K562 (cell line): ENCODE data around the gene COL23A1. TPM values are rescaled to one million over a fixed set of nuclear protein-coding genes. Genes with fewer than 3 reads are reported as not detected.

Experiments used
- ATAC-seq: fragments of 200-7000 bp; cut with Tn5 transposase; 3 replicates; pipeline ENCODE4 v1.9.1; 2020; ENCODE audit warnings: moderate library complexity
- BruUV-seq: library from RNA; stranded (reverse); fragments of 400-500 nt; replicated peaks from 2 replicates; lab custom pipeline; 2021; lab: Mats Ljungman, UMichigan
- CTCF ChIA-PET: fragments of 300-600 bp; formaldehyde crosslinking; extraction: SDS; loops from one replicate; lab custom pipeline; 2021; ENCODE audit warnings: low intra/inter-chr PET ratio; lab: Yijun Ruan, JAX
- POLR2A ChIA-PET: fragments of 300-600, 350-650 bp; sonication (Branson Sonifier 250); formaldehyde crosslinking; extraction: SDS; loops from one replicate; lab custom pipeline; 2021; ENCODE audit warnings: antibody characterized with exemption, inconsistent platforms; lab: Yijun Ruan, JAX
- DNase-seq, 4 experiments: peaks; one replicate each; pipeline versions ENCODE4 v3.0.0 to v3.0.0-alpha.2; 2011 to 2018; ENCODE audit warnings: low spot score in 3 of 4, mixed read lengths in 3 of 4; ENCODE audit errors: extremely low read depth in 1 of 4
- FAIRE-seq: peaks from 2 replicates; lab custom pipeline; 2011; peaks lifted over from hg19 to GRCh38; lab: Jason Lieb, UNC
- H2AFZ ChIP-seq: 2 replicates; pipeline ENCODE4 v1.6.0; 2011; ENCODE audit warnings: low read depth, low read length, control low read depth, inconsistent platforms
- H3K27ac ChIP-seq: fragments of 200-600 bp; 3 replicates; pipeline ENCODE4 v1.8.0; 2011; ENCODE audit warnings: low read depth, mild to moderate bottlenecking, control low read depth, inconsistent platforms, low read length, moderate library complexity, mixed read lengths; ENCODE audit errors: extremely low read depth
- H3K27me3 ChIP-seq, 2 experiments: fragments of 300-600 bp in 1 of 2; 2 replicates in 1 of 2; 3 replicates in 1 of 2; pipeline versions ENCODE4 v1.6.0 to v1.8.0; 2011; ENCODE audit warnings: inconsistent platforms in 2 of 2, low read length in 2 of 2, mild to moderate bottlenecking in 1 of 2, mixed read lengths in 1 of 2, moderate library complexity in 1 of 2; ENCODE audit not compliant: control insufficient read depth in 2 of 2, insufficient read depth in 2 of 2
- H3K36me3 ChIP-seq: fragments of 300-600 bp; 3 replicates; pipeline ENCODE4 v1.8.0; 2011; ENCODE audit warnings: mild to moderate bottlenecking, low read length, inconsistent platforms; ENCODE audit not compliant: control insufficient read depth, insufficient read depth
- H3K4me1 ChIP-seq, 2 experiments: fragments of 200-600 bp in 1 of 2; replicated peaks in 1 of 2; 2 replicates in 1 of 2; 3 replicates in 1 of 2; pipeline versions ENCODE4 v1.5.1 to v1.8.0; 2011; ENCODE audit warnings: inconsistent platforms in 2 of 2, low read length in 2 of 2, mild to moderate bottlenecking in 1 of 2, mixed read lengths in 1 of 2, moderate library complexity in 1 of 2; ENCODE audit not compliant: control insufficient read depth in 2 of 2, insufficient read depth in 2 of 2
- H3K4me2 ChIP-seq: 2 replicates; pipeline ENCODE4 v1.6.1; 2011; ENCODE audit warnings: low read length, control low read depth, inconsistent platforms, mixed read lengths; ENCODE audit not compliant: insufficient read depth
- H3K4me3 ChIP-seq: fragments of 200-600 bp; sonication (generic), shearing (Covaris generic); 2 replicates; pipeline ENCODE4 v1.5.1; 2016; ENCODE audit warnings: control low read depth, inconsistent platforms
- H3K79me2 ChIP-seq: fragments of 200-600 bp; 3 replicates; pipeline ENCODE4 v1.8.0; 2011; ENCODE audit warnings: low read length, inconsistent platforms; ENCODE audit not compliant: control insufficient read depth, insufficient read depth
- H3K9ac ChIP-seq, 2 experiments: 2 replicates each; pipeline versions ENCODE4 v1.6.0 to v1.6.1; 2011; ENCODE audit warnings: low read depth in 2 of 2, low read length in 2 of 2, control low read depth in 1 of 2, inconsistent platforms in 1 of 2, mild to moderate bottlenecking in 1 of 2, mixed read lengths in 1 of 2; ENCODE audit not compliant: insufficient read depth in 1 of 2
- H3K9me1 ChIP-seq: one replicate; pipeline ENCODE4 v1.6.0; 2011; ENCODE audit warnings: inconsistent platforms, mild to moderate bottlenecking, low read length, moderate library complexity; ENCODE audit not compliant: control insufficient read depth, insufficient read depth
- H3K9me3 ChIP-seq: replicated peaks from 2 replicates; pipeline ENCODE4 v1.5.1; 2011; ENCODE audit warnings: low read depth, low read length, inconsistent platforms; ENCODE audit not compliant: control insufficient read depth, insufficient read depth
- H4K20me1 ChIP-seq: replicated peaks from 2 replicates; pipeline ENCODE4 v1.6.1; 2011; ENCODE audit warnings: low read length, inconsistent platforms, mixed read lengths; ENCODE audit not compliant: control insufficient read depth, insufficient read depth
- CTBP1 ChIP-seq: fragments of 450-650 bp; IDR thresholded peaks from 2 replicates; pipeline ENCODE4 v1.6.1; 2016; ENCODE audit warnings: borderline replicate concordance
- ERF ChIP-seq: fragments of 450-650 bp; formaldehyde crosslinking; IDR thresholded peaks from 2 replicates; pipeline ENCODE4 v1.4.0; 2020; ENCODE audit warnings: mild to moderate bottlenecking, mixed read lengths
- NBN ChIP-seq: fragments of 450-650 bp; IDR thresholded peaks from 2 replicates; pipeline ENCODE4 v1.6.1; 2016; ENCODE audit warnings: low read depth, mild to moderate bottlenecking
- SP2 ChIP-seq: IDR thresholded peaks from 2 replicates; pipeline ENCODE4 v1.6.1; 2011; ENCODE audit warnings: mild to moderate bottlenecking, low read depth, low read length, moderate library complexity; ENCODE audit not compliant: poor library complexity, severe bottlenecking; ENCODE audit errors: extremely low read depth
- TRIM24 ChIP-seq, 2 experiments: fragments of 450-650 bp; IDR thresholded peaks; 2 replicates each; pipeline ENCODE4 v1.6.1; 2016
- WGBS: fragments of 100-300 bp; shearing (Covaris generic); methylation state at CpG from one replicate; pipeline ENCODE4 v1.1.6; 2016; ENCODE audit warnings: low coverage, mixed read lengths; ENCODE audit not compliant: insufficient coverage; ENCODE audit errors: missing lambda C conversion rate; 5-methylcytosine and 5-hydroxymethylcytosine counted together
- in situ Hi-C: fragments of 300-500 bp; cut with MboI; formaldehyde crosslinking; loops from 4 replicates; pipeline ENCODE4 v1.15.0; 2018; ENCODE audit warnings: inconsistent platforms, mixed read lengths
- intact Hi-C: fragments of 100-400 bp; cut with micrococcal nuclease; formaldehyde crosslinking; loops from 2 replicates; pipeline ENCODE4 v1.14.2; 2022
- polyA plus RNA-seq, 8 experiments: library from polyadenylated mRNA; depleted of rRNA in 4 of 8; stranded (reverse) in 5 of 8; unstranded in 3 of 8; fragments of >200 nt; fragmentation: Nextera tagmentation in 2 of 8; fragmentation: Illumina TruSeq in 1 of 8; extraction: Ambion mirVana in 2 of 8; extraction: Trizol in 1 of 8; gene quantifications; 2 replicates each; pipeline versions ENCODE4 v1.2.1 to v1.2.3, GENCODE V29; 2011 to 2014; ENCODE audit warnings: inconsistent platforms in 1 of 8, missing spikeins in 1 of 8
- total RNA-seq, 7 experiments: library from RNA; depleted of rRNA in 6 of 7; stranded (reverse); fragments of >200 nt in 6 of 7; fragmentation: Illumina TruSeq in 2 of 7; extraction: Trizol in 2 of 7; gene quantifications; 2 replicates each; pipeline versions ENCODE4 v1.2.1 to v1.2.3, GENCODE V29; 2011 to 2021; ENCODE audit warnings: low replicate concordance in 1 of 7
- TF ChIP-seq, protein P1 (sequence below), 2 experiments: fragments of 450-650 bp; conservative IDR thresholded peaks; 2 replicates each; pipeline ENCODE4 v1.6.1; 2017; ENCODE audit warnings: mild to moderate bottlenecking in 2 of 2, moderate library complexity in 2 of 2

COL23A1 gene
- total and polyA plus RNA-seq, 9 of the 15 experiments (the other 6 are each of a cell fraction or from before 2014, with no cell fraction given): 0.09 TPM; not detected in 8

DNA sequence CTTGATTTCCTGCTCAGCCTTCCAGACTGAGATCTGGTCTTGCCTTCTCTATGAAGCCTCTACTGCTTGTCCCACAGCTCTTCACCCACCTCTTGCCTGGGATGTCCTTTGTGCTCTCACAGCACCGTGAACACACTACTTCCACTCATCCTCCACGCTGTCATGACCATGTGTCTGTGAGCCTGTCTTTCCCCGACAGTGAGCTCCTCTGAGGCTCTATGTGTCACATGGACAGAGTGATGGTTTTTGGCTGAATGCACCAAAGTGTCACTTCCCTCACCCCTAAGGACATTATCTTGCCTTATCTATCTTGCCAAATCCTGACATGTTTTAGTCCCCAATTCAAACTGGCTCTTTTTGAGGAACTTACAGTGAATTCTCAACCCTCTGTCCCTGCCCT, 368.9 kb downstream of the COL23A1 start (continued):
- TF ChIP-seq, protein P1, sequence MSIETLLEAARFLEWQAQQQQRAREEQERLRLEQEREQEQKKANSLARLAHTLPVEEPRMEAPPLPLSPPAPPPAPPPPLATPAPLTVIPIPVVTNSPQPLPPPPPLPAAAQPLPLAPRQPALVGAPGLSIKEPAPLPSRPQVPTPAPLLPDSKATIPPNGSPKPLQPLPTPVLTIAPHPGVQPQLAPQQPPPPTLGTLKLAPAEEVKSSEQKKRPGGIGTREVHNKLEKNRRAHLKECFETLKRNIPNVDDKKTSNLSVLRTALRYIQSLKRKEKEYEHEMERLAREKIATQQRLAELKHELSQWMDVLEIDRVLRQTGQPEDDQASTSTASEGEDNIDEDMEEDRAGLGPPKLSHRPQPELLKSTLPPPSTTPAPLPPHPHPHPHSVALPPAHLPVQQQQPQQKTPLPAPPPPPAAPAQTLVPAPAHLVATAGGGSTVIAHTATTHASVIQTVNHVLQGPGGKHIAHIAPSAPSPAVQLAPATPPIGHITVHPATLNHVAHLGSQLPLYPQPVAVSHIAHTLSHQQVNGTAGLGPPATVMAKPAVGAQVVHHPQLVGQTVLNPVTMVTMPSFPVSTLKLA (conservative IDR thresholded peaks at IDR 0.05): no peak
- TF ChIP-seq CTBP1: peak; percentile 23; the same call in 1 of the 2 replicates
- no peak for TF ChIP-seq SP2

DNA sequence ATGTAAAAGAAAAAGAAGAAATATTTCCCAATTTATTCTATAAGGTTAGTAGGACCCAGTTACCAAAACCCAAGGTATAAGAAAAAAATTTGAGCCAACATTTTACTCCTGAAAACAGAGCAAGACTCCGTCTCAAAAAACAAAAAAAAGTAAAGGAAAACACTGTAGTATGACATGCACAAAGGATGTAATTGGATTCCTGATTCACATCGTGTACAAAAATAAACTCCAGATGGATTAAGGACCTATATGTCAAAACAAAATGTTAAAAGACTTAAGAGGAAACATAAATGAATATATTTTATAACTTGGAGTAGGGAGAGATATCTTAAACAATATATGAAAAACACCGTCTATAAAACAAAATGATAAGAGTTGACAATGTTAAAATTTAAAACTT, 371.4 kb downstream of the COL23A1 start:
- in situ Hi-C loops (no loop called here), intact Hi-C loops (no loop called here)
- Histone ChIP-seq H3K9me3 (no peaks in the 10 kb centered on the region), H3K4me2 (no peak overlapping the region), H3K27ac (no peak overlapping the region), H3K4me3 (no peak overlapping the region), H3K9ac (no peak overlapping the region), H3K79me2 (no peaks in the 10 kb centered on the region), H3K4me1 (peaks cover 7 to 22% of the 10 kb centered on the region in 2 experiments; a peak in 3 of 5 replicates), H3K9me1 (peaks cover 5% of the 10 kb centered on the region), H4K20me1 (peaks cover 9% of the 10 kb centered on the region), H3K36me3 (peaks cover 78% of the 10 kb centered on the region; the same call in 2 of the 3 replicates), H3K27me3 (no peaks in the 10 kb centered on the region), H2AFZ (no peak overlapping the region)
- 83% methylated on average over 3 of the region's 3 CpGs for WGBS
- FAIRE-seq (no peak), ATAC-seq (no peak), DNase-seq (no peak)
- no TSS peak for BruUV-seq
- ChIA-PET POLR2A (interaction anchor here (1.3 kb wide), 1 partner anchor 12 kb away, joined by 5 read pairs; no protein-coding TSS in a partner anchor), CTCF (no interaction called here)
- TF ChIP-seq ERF (no peak), NBN (no peak), TRIM24 (IDR thresholded peaks at IDR 0.05) (no peak)
